H1 (cell line): ENCODE data around the gene MACROD2. TPM values are rescaled to one million over a fixed set of nuclear protein-coding genes. Genes with fewer than 3 reads are reported as not detected.

Source experiments
- CTCF ChIA-PET: fragments of 300-600 bp; sonication (Branson Sonifier 250); formaldehyde crosslinking; loops from one replicate; lab custom pipeline; 2021; ENCODE audit not compliant: partially characterized antibody; lab: Charles Lee
- POLR2A ChIA-PET: fragments of 300-600 bp; sonication (Branson Sonifier 250); formaldehyde crosslinking; loops from one replicate; lab custom pipeline; 2021; ENCODE audit warnings: inconsistent platforms; ENCODE audit not compliant: partially characterized antibody; lab: Charles Lee
- DNase-seq, 2 experiments: peaks; one replicate each; pipeline versions ENCODE4 v3.0.0 to v3.0.0-alpha.2; 2010 to 2022; ENCODE audit warnings: low spot score in 2 of 2, low read depth in 1 of 2, mixed read lengths in 1 of 2
- FAIRE-seq: peaks from 2 replicates; lab custom pipeline; 2011; peaks lifted over from hg19 to GRCh38; lab: Jason Lieb, UNC
- H2AFZ ChIP-seq: 2 replicates; pipeline ENCODE4 v1.8.1; 2012; ENCODE audit warnings: low read length, inconsistent platforms
- H2AK5ac ChIP-seq: 2 replicates; pipeline ENCODE4 v1.6.1; 2013; ENCODE audit warnings: low read depth, low read length
- H2BK120ac ChIP-seq: replicated peaks from 2 replicates; pipeline ENCODE3; 2013; ENCODE audit warnings: low read depth, low read length, inconsistent platforms
- H2BK12ac ChIP-seq: 2 replicates; pipeline ENCODE4 v1.6.1; 2013; ENCODE audit warnings: low read depth, low read length
- H2BK15ac ChIP-seq: 2 replicates; pipeline ENCODE4 v1.6.1; 2013; ENCODE audit warnings: low read length
- H2BK20ac ChIP-seq: 2 replicates; pipeline ENCODE4 v1.6.1; 2013; ENCODE audit warnings: low read length
- H2BK5ac ChIP-seq: 2 replicates; pipeline ENCODE4 v1.6.1; 2013; ENCODE audit warnings: low read depth, low read length
- H3K14ac ChIP-seq: 2 replicates; pipeline ENCODE4 v1.6.1; 2013; ENCODE audit warnings: inconsistent platforms; ENCODE audit not compliant: insufficient read length
- H3K18ac ChIP-seq: 2 replicates; pipeline ENCODE4 v1.6.1; 2013; ENCODE audit warnings: low read length; ENCODE audit errors: extremely low read depth
- H3K23ac ChIP-seq: 2 replicates; pipeline ENCODE4 v1.6.1; 2013; ENCODE audit warnings: inconsistent platforms; ENCODE audit not compliant: insufficient read length
- H3K23me2 ChIP-seq: 2 replicates; pipeline ENCODE4 v1.6.1; 2013; ENCODE audit warnings: low read depth, low read length
- H3K27ac ChIP-seq: 2 replicates; pipeline ENCODE4 v1.6.1; 2011; ENCODE audit warnings: low read depth, low read length, inconsistent platforms
- H3K27me3 ChIP-seq, 4 experiments: replicated peaks in 1 of 4; 1 replicate in 1 of 4; 2 replicates in 3 of 4; pipeline versions ENCODE4 v1.6.1 to v1.8.1; 2011 to 2013; ENCODE audit warnings: low read length in 3 of 4, mild to moderate bottlenecking in 3 of 4, inconsistent platforms in 2 of 4, mixed read lengths in 2 of 4, moderate library complexity in 1 of 4; ENCODE audit not compliant: control insufficient read depth in 3 of 4, insufficient read depth in 3 of 4; ENCODE audit errors: extremely low read depth in 1 of 4
- H3K36me3 ChIP-seq, 4 experiments: 2 replicates each; pipeline versions ENCODE4 v1.6.1 to v1.8.1; 2011 to 2013; ENCODE audit warnings: mild to moderate bottlenecking in 4 of 4, low read length in 3 of 4, moderate library complexity in 2 of 4, control low read depth in 1 of 4, inconsistent platforms in 1 of 4; ENCODE audit not compliant: insufficient read depth in 4 of 4, control insufficient read depth in 2 of 4
- H3K4ac ChIP-seq: replicated peaks from 2 replicates; pipeline ENCODE3; 2013; ENCODE audit warnings: low read length, low read depth, mixed read lengths, inconsistent platforms; ENCODE audit not compliant: insufficient read length
- H3K4me1 ChIP-seq, 4 experiments: replicated peaks in 1 of 4; 1 replicate in 1 of 4; 2 replicates in 3 of 4; pipeline versions ENCODE4 v1.6.1 to v1.8.1; 2011 to 2013; ENCODE audit warnings: low read length in 3 of 4, inconsistent platforms in 2 of 4, mixed read lengths in 1 of 4; ENCODE audit not compliant: insufficient read depth in 4 of 4, control insufficient read depth in 3 of 4
- H3K4me2 ChIP-seq, 2 experiments: 2 replicates each; pipeline versions ENCODE4 v1.6.1 to v1.8.1; 2011 to 2013; ENCODE audit warnings: low read depth in 2 of 2, low read length in 2 of 2, control low read depth in 1 of 2, inconsistent platforms in 1 of 2, mild to moderate bottlenecking in 1 of 2; ENCODE audit not compliant: insufficient read depth in 1 of 2
- H3K4me3 ChIP-seq, 4 experiments: fragments of 200-600, 300-600 bp in 1 of 4; sonication (generic), shearing (Covaris generic), sonication (Bioruptor Twin) in 1 of 4; 2 replicates each; pipeline versions ENCODE4 v1.5.1 to v1.8.1; 2011 to 2016; ENCODE audit warnings: low read length in 4 of 4, low read depth in 3 of 4, control low read depth in 2 of 4, inconsistent platforms in 2 of 4, mild to moderate bottlenecking in 2 of 4, mixed read lengths in 1 of 4, moderate library complexity in 1 of 4; ENCODE audit not compliant: insufficient read depth in 2 of 4; ENCODE audit errors: extremely low read depth in 1 of 4
- H3K56ac ChIP-seq: replicated peaks from 2 replicates; pipeline ENCODE3; 2013; ENCODE audit warnings: low read depth, mild to moderate bottlenecking, mixed read lengths, low read length, inconsistent platforms; ENCODE audit not compliant: insufficient read length
- H3K79me1 ChIP-seq: 2 replicates; pipeline ENCODE4 v1.6.1; 2013; ENCODE audit warnings: low read depth, low read length, control low read depth
- H3K79me2 ChIP-seq, 2 experiments: 2 replicates each; pipeline versions ENCODE4 v1.6.1 to v1.8.1; 2012 to 2013; ENCODE audit warnings: low read length in 2 of 2, mild to moderate bottlenecking in 2 of 2, inconsistent platforms in 1 of 2; ENCODE audit not compliant: insufficient read depth in 2 of 2, control insufficient read depth in 1 of 2
- H3K9ac ChIP-seq, 4 experiments: replicated peaks in 1 of 4; 1 replicate in 1 of 4; 2 replicates in 3 of 4; pipeline versions ENCODE4 v1.6.1 to v1.8.1; 2011 to 2013; ENCODE audit warnings: low read depth in 3 of 4, low read length in 3 of 4, control low read depth in 2 of 4, mild to moderate bottlenecking in 2 of 4, moderate library complexity in 2 of 4, inconsistent platforms in 1 of 4; ENCODE audit errors: extremely low read depth in 1 of 4
- H3K9me3 ChIP-seq, 2 experiments: 2 replicates each; pipeline versions ENCODE4 v1.6.1 to v1.8.1; 2012 to 2013; ENCODE audit warnings: mild to moderate bottlenecking in 2 of 2, moderate library complexity in 2 of 2, control low read depth in 1 of 2, inconsistent platforms in 1 of 2, low read depth in 1 of 2, low read length in 1 of 2, mixed read lengths in 1 of 2; ENCODE audit not compliant: insufficient read depth in 2 of 2
- H4K20me1 ChIP-seq, 2 experiments: replicated peaks in 1 of 2; 2 replicates each; pipeline versions ENCODE3 to v1.8.1; 2011 to 2013; ENCODE audit warnings: inconsistent platforms in 2 of 2, low read length in 2 of 2, mild to moderate bottlenecking in 1 of 2; ENCODE audit not compliant: insufficient read depth in 2 of 2, control insufficient read depth in 1 of 2
- H4K5ac ChIP-seq: 2 replicates; pipeline ENCODE4 v1.6.1; 2013; ENCODE audit warnings: low read length, low read depth, mixed read lengths, inconsistent platforms; ENCODE audit not compliant: insufficient read length
- H4K8ac ChIP-seq: 2 replicates; pipeline ENCODE4 v1.8.0; 2013; ENCODE audit warnings: mild to moderate bottlenecking, moderate library complexity, low read length, inconsistent platforms; ENCODE audit not compliant: insufficient read depth; ENCODE audit errors: extremely low read depth
- H4K91ac ChIP-seq: replicated peaks from 2 replicates; pipeline ENCODE3; 2013; ENCODE audit warnings: low read length, mixed read lengths, inconsistent platforms; ENCODE audit not compliant: insufficient read length
- BACH1 ChIP-seq: IDR thresholded peaks from 2 replicates; pipeline ENCODE4 v1.6.1; 2012; ENCODE audit warnings: low read length, improper control_type of control experiment
- BRCA1 ChIP-seq: IDR thresholded peaks from 2 replicates; pipeline ENCODE4 v1.6.1; 2012; ENCODE audit warnings: low read depth, low read length, improper control_type of control experiment
- EGR1 ChIP-seq: IDR thresholded peaks from 2 replicates; pipeline ENCODE4 v1.6.1; 2011; ENCODE audit warnings: low read depth, low read length, borderline replicate concordance
- GTF2F1 ChIP-seq: IDR thresholded peaks from 2 replicates; pipeline ENCODE4 v1.6.1; 2012; ENCODE audit warnings: low read depth, low read length, improper control_type of control experiment, borderline replicate concordance
- MAFK ChIP-seq: IDR thresholded peaks from 2 replicates; pipeline ENCODE4 v1.6.1; 2012; ENCODE audit warnings: low read depth, mild to moderate bottlenecking, improper control_type of control experiment, low read length
- PHF8 ChIP-seq: fragments of 200-600 bp; sonication (generic); conservative IDR thresholded peaks from 2 replicates; pipeline ENCODE4 v1.7.1; 2012; ENCODE audit warnings: low read depth, mild to moderate bottlenecking, inconsistent platforms, low read length, moderate library complexity
- RXRA ChIP-seq: IDR thresholded peaks from 2 replicates; pipeline ENCODE4 v1.6.1; 2011; ENCODE audit warnings: low read depth, mild to moderate bottlenecking, low read length, moderate library complexity; ENCODE audit not compliant: insufficient read depth
- SIN3A ChIP-seq, 2 experiments: IDR thresholded peaks in 1 of 2; conservative IDR thresholded peaks in 1 of 2; 2 replicates each; pipeline ENCODE4 v1.6.1; 2011 to 2012; ENCODE audit warnings: low read length in 2 of 2, improper control_type of control experiment in 1 of 2, low read depth in 1 of 2, mild to moderate bottlenecking in 1 of 2
- TBP ChIP-seq: IDR thresholded peaks from 2 replicates; pipeline ENCODE4 v1.6.1; 2011; ENCODE audit warnings: low read depth, low read length, improper control_type of control experiment
- WGBS, 2 experiments: shearing (Covaris generic) in 1 of 2; methylation state at CpG; one replicate each; pipeline versions ENCODE4 v1.1.6 to v1.1.7; 2013 to 2015; ENCODE audit warnings: low lambda C conversion rate in 2 of 2, mixed read lengths in 2 of 2, inconsistent platforms in 1 of 2, low coverage in 1 of 2, missing lambda C conversion rate in 1 of 2; ENCODE audit not compliant: insufficient replicate concordance in 2 of 2, insufficient coverage in 1 of 2, insufficient read length in 1 of 2; ENCODE audit errors: extremely low coverage in 1 of 2, missing lambda C conversion rate in 1 of 2; 5-methylcytosine and 5-hydroxymethylcytosine counted together
- polyA plus RNA-seq, 7 experiments: library from polyadenylated mRNA; depleted of rRNA in 3 of 7; stranded (reverse) in 5 of 7; unstranded in 2 of 7; fragments of >200 nt in 5 of 7; fragments of 200-250 nt in 2 of 7; gene quantifications; 1 replicate in 5 of 7; 2 replicates in 1 of 7; 4 replicates in 1 of 7; pipeline versions ENCODE4 v1.2.1 to v1.2.3, GENCODE V29; 2011 to 2013; ENCODE audit warnings: missing spikeins in 2 of 7, mixed read lengths in 2 of 7
- total RNA-seq: library from RNA; stranded (reverse); fragmentation: NEBNext Ultra II Directional; extraction: Animal tissue kit (Norgen Biotek cat#: 25700); gene quantifications from 2 replicates; pipeline ENCODE4 v1.2.1, GENCODE V29; 2021

The MACROD2 gene
- total and polyA plus RNA-seq, 2 of the 8 experiments (the other 6 are each of a cell fraction or from before 2014, with no cell fraction given) = 0.70 to 3.9 TPM

GRCh38 chr20:14778875-14779274 is 783.6 kb downstream of the MACROD2 start:
- Histone ChIP-seq H3K36me3 (no peaks in the 10 kb centered on the region), H3K79me1 (no peaks in the 10 kb centered on the region), H3K9ac (no peak overlapping the region), H4K5ac (no peak overlapping the region), H4K91ac (no peak overlapping the region), H3K4me1 (peaks cover 0 to 6% (median 0%) of the 10 kb centered on the region in 4 experiments; a peak in 2 of 7 replicates), H3K27me3 (no peaks in the 10 kb centered on the region), H3K56ac (no peak overlapping the region), H2BK20ac (no peak overlapping the region), H3K23ac (no peak overlapping the region), H2AFZ (no peak overlapping the region), H3K4me2 (no peak overlapping the region), H4K8ac (no peak overlapping the region), H2BK12ac (no peak overlapping the region), H3K9me3 (no peaks in the 10 kb centered on the region), H3K79me2 (no peaks in the 10 kb centered on the region), H3K27ac (no peak overlapping the region), H2AK5ac (no peak overlapping the region), H3K18ac (no peak overlapping the region), H3K23me2 (no peaks in the 10 kb centered on the region), H3K14ac (no peak overlapping the region), H3K4me3 (no peak overlapping the region), H4K20me1 (no peaks in the 10 kb centered on the region), H3K4ac (no peak overlapping the region), H2BK120ac (no peak overlapping the region), H2BK5ac (no peak overlapping the region), H2BK15ac (no peak overlapping the region)
- ChIA-PET POLR2A (no interaction called here), CTCF (interaction anchor here (1.1 kb wide), 1 partner anchor 566 kb away, joined by 3 read pairs; no protein-coding TSS in a partner anchor)
- TF ChIP-seq EGR1 (no peak), BRCA1 (no peak), RXRA (no peak), GTF2F1 (no peak), MAFK (peak; percentile 21; the same call in 1 of the 2 replicates), PHF8 (no peak), TBP (no peak), SIN3A (conservative IDR thresholded peaks at IDR 0.05 in 1 of 2, IDR thresholded peaks at IDR 0.05 in 1 of 2; ENCODE audit: low read depth in 1 of 2, low read length in 2 of 2) (no peak), BACH1 (no peak)
- DNase-seq (no peak), FAIRE-seq (no peak)
- WGBS, 2 experiments = 96% methylated on average over 3 of the region's 3 CpGs; no CpG with 5 or more reads in 1 of the 2 experiments
